ENCODE data around the gene NDUFAF2.
"Not testable (repeated sequence)": the region's sequence is repeated elsewhere in the genome, so short reads cannot be mapped to it uniquely, and the experiment has no call there.

Gene NDUFAF2, protein sequence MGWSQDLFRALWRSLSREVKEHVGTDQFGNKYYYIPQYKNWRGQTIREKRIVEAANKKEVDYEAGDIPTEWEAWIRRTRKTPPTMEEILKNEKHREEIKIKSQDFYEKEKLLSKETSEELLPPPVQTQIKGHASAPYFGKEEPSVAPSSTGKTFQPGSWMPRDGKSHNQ

GRCh38 chr5:60944904-60945812 is at the start of gene NDUFAF2, which contains the start of gene ERCC8:
Gene NDUFAF2, plus strand, starts transcription at chr5:60945205. Its CDS starts 51 bp downstream, at chr5:60945256.
Gene ERCC8, minus strand, starts transcription at chr5:60945070. Its CDS starts 62 bp downstream, at chr5:60945008.
- DNase-seq = peak; percentile 75 to 76

- DNase-seq = no peak
These were observed 48.0 kb upstream of the NDUFAF2 start for GRCh38 chr5:60896991-60897390.

- no peak for DNase-seq
These were observed 41.6 kb upstream of the NDUFAF2 start for GRCh38 chr5:60903356-60903755.

- DNase-seq = no peak
These were observed 28.4 kb upstream of the NDUFAF2 start for GRCh38 chr5:60916646-60917045.

- no peak for DNase-seq
These were observed 26.5 kb upstream of the NDUFAF2 start for GRCh38 chr5:60918466-60918865.

DNA sequence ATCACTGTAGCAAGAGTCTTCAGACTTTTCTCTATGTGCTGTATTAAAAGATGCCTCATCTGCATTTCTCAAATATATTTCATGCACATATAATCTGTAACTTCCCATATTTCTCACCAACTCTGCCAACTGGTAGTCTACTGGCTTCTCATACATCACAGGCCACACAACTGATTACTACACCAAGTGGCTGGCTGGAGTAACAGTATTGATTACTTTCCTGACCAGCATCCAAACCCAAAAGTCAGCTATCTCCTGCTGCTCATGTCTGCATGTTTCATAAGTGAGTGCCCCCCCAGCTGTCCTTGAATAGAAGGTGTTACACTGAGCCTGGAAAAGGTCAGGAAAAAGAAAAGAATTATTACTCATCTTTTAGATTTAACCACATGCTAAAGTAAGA is 17.6 kb upstream of the NDUFAF2 start:
- no peak for DNase-seq

- DNase-seq = no peak
These were observed 16.0 kb upstream of the NDUFAF2 start for GRCh38 chr5:60929024-60929423.

DNA sequence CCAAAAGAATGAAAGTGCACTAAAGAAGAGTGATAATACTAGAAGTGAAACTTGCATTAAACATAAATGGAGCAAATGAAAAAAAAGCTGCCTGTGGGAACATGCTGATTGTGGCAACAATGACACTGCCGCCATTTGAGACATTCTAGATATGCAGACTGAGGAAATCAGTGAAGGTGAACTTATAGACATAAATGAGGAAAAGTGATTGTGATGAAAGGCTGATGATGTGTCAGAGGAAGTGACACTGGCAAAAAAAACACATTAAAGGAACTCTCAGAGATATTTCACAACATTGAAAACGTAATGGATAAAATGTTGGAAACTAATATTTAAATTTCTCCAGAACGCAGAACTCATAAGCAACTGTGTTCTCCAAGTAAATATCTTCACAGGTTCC is 1.4 kb upstream of the NDUFAF2 start:
- DNase-seq = no peak

- peak in 1 of 2 donors; percentile 15 for DNase-seq
These were observed 795 bp downstream of the NDUFAF2 start for GRCh38 chr5:60945813-60946187.

- DNase-seq = no peak
These were observed 3.7 kb downstream of the NDUFAF2 start for GRCh38 chr5:60948738-60949137.

GRCh38 chr5:60955239-60955638 is 10.2 kb downstream of the NDUFAF2 start:
- DNase-seq = no peak

DNA sequence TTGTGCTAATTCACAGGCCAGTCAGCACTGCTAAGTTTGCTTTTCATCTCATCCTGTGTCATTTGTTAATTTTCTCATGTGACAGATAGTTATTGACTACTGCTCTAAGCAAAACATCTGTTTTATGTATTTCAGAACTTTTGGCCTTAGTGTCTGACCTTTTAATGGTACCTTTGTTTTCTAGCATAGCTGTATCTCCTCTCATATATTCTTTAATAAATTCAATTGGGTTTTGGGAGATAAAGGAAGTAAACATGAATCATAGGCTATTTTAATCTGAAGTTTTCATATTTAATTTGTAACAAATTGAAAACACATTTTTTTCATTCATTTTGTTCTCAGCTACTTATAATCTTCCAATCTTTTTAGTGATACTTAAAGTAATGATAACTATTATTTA is 13.1 kb downstream of the NDUFAF2 start:
- no peak for DNase-seq

GRCh38 chr5:60958712-60959111 is 13.7 kb downstream of the NDUFAF2 start:
- DNase-seq = no peak

DNA sequence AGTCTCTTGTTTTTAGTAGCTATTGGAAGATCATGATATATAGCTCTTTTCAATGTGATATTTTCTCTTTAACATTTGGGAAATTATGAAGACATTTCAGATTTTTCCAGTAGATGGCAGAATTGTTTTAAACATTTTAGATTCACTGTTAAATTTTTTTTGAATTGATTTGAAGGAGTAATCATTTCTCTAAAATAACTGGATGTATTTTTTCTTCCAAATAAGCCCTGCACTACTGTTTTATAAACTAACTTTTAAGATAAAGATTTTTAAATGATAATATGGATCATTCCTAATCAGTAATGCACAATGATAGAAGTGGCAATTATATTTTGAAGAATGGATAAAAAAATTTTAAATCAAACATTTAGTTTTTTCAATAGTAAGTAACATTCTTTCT is 14.2 kb downstream of the NDUFAF2 start:
- no peak for DNase-seq

DNA sequence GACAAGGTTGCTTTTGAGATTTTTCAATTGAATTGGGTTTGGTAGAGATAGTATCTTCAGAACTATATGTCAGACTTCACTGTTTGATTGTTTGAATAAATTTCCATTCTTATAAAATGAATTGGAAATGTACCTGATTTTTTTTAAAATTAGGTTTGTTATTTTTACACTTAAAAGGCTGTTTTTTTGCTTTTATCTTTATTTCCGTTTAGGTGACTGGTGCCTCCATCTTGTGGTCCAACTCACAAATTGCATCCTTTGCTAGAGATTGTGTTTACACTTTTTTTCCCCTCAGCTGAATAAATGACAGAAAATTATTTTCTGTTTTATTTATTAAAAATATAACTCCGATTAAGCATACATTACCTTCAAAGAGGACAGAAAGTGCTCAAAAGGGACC is 15.6 kb downstream of the NDUFAF2 start:
- no peak for DNase-seq

- DNase-seq = no peak
These were observed 16.7 kb downstream of the NDUFAF2 start for GRCh38 chr5:60961685-60962084.

GRCh38 chr5:60972231-60972630 is 27.2 kb downstream of the NDUFAF2 start:
- DNase-seq = peak; percentile 27 to 37

DNA sequence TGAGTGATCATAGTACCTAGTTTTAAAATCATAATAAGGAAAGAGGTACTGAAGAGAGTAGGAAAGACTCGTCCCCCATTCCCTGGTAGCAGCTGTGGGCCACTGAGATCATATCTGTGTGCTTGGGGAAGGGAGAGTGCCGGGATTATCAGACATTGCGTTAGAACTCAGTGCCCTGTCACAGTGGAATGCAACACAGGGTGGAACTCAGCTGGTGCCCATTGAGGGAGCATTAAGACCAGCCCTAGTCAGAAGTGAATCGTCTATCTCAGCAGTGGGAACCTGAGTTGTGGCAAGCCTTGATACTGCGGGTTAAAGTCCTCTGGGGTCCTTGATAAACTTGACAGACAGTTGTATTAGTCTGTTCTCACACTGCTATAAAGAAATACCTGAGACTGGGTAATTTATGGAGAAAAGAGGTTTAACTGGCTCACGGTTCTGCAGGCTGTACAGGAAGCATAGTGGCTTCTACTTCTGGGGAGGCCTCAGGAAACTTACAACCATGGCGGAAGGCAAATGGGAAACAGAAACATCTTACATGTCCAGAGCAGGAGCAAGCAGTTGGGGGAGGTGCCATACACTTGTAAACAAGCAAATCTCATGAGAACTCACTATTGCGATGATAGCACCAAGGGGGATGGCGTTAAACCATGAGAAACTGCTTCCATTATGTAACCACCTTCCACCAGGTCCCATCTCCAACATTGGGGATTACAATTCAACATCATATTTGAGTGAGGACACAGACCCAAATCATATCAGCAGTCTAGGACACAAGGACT is 33.1 kb downstream of the NDUFAF2 start:
- no peak for DNase-seq

GRCh38 chr5:60978968-60979367 is 34.0 kb downstream of the NDUFAF2 start:
- no peak for DNase-seq

DNA sequence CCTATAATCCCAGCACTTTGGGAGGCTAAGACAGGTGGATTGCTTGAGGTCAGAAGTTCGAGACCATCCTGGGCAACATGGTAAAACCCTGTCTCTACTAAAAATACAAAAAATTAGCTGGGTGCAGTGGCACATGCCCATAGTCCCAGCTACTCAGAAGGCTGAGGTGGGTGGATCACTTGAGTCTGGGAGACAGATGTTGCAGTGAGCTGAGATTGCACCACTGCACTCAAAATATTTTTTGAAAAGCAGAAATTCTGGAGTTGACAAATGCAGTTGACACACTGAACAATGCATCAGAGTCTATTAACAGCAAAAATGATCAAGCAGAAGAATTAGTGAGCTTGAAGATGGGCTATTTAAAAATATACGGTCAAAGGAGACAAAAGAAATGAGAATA is 35.5 kb downstream of the NDUFAF2 start:
- no peak for DNase-seq

DNA sequence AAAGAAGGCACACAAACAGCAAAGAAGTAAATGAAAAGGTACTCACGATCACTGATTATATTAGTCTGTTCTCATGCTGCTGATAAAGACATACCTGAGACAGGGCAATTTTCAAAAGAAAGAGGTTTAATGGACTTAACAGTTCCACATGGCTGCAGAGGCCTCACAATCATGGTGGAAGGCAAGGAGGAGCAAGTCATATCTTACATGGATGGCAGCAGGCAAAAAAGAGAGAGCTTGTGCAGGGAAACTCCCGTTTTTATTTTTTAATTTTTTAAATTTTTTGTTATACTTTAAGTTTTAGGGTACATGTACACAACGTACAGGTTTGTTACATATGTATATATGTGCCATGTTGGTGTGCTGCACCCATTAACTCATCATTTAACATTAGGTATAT is 37.1 kb downstream of the NDUFAF2 start:
- not testable (repeated sequence) for DNase-seq

DNA sequence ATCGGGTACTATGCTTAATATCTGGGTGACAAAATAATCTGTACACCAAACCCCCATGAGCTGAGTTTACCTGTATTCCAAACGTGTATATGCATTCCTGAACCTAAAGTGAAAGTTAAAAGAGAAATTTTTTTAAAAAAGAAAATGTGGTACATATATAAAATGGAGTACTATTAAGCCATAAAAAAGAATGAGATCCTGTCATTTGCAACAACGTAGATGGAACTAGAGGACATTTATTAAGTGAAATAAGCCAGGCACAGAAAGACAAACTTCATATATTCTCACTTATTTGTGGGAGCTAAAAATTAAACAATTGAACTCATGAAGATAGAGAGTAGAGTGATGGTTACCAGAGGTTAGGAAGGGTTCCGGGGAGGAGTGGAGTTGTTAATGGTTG is 44.8 kb downstream of the NDUFAF2 start:
- DNase-seq = no peak

DNA sequence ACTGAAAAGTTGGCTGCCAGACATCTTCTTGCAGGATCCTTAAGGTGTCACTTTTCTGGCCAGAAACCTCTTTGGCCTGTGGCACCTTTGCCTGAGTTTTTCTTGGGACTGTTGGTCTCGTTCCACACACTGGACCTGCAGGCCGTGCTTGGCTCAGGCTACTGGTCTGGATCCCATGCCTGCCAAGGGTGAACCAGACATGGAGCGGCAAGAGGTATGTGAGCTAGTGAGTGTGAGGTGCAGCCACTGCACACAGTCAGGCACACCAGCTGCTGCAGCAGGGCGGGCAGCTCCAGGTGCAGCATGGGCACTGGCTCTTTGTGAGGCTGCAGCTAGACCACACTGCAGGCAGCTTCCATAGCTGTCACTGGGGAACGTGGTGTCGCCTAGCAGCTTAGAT is 47.9 kb downstream of the NDUFAF2 start:
- DNase-seq = no peak

DNA sequence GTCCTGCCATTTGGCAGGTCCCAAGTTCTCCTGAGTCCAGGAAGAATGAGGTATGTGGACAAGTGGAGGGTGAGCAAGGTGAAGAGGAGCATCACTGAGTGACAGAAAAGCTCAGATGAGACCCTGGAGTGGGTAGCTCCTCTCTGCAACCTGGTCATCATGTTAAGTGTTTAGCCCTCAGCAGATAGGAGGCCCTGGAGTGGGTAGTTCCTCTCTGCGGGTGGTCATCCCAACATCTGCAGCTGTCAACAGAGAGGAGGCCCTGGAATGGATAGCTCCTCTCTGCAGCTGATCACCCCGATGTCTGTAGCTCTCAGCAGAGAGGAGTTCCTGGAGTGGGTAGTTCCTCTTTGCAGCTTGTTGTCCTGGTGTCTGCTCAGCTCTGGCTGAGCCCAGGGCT is 48.4 kb downstream of the NDUFAF2 start:
- no peak for DNase-seq

Data from stimulated activated CD4-positive, alpha-beta T cell treated with anti-CD3 and anti-CD28 coated beads, Interleukin-2, amount 100 ng/mL, for 48 hours (primary cell).